NCI-H2227 (cell line): Measurements from ENCODE around the gene KRT8.

ENCODE experiments used
- DNase-seq: peaks from one replicate; lab custom pipeline; 2025; ENCODE audit not compliant: unreplicated experiment; lab: John Stamatoyannopoulos, UW

KRT8 gene

GRCh38 chr12:52849511-52849910 lies 55.4 kb downstream of the KRT8 start:
- DNase-seq: no peak

- DNase-seq: no peak
Observed at GRCh38 chr12:52848661-52849255, 56.1 kb downstream of the KRT8 start, which contains the start of gene KRT78. Gene KRT78, minus strand, starts transcription at chr12:52848994. Its CDS starts 64 bp downstream, at chr12:52848930.

GRCh38 chr12:52847335-52848102 lies 57.4 kb downstream of the KRT8 start:
- no peak for DNase-seq
